Pancreas (tissue), 10 donors: Measurements from ENCODE around the gene GRM5. TPM values are rescaled to one million over a fixed set of nuclear protein-coding genes. Genes with fewer than 3 reads are reported as not detected.

Experiments used
- ATAC-seq, 4 donors: fragments of 200-7000 bp; cut with Tn5 transposase; one replicate each; pipeline versions ENCODE4 v1.8.0 to v1.9.1; 2020; ENCODE audit warnings: mild to moderate bottlenecking in 4 of 4, moderate library complexity in 4 of 4
- DNase-seq, 6 donors: peaks; one replicate each; pipeline ENCODE4 v3.0.0-alpha.2; 2020
- FAIRE-seq: peaks from 2 replicates; lab custom pipeline; 2012; peaks lifted over from hg19 to GRCh38; lab: Jason Lieb, UNC
- H3K27ac ChIP-seq, 4 donors: fragments of 200-600 bp; sonication (generic); 1 replicate in 3 of 4; 2 replicates in 1 of 4; pipeline versions ENCODE4 v1.5.0 to v1.8.0; 2020
- H3K27me3 ChIP-seq, 4 donors: fragments of 200-600 bp; one replicate each; pipeline ENCODE4 v1.8.0; 2021
- H3K36me3 ChIP-seq, 3 donors: fragments of 200-600 bp; sonication (generic) in 1 of 3; one replicate each; pipeline versions ENCODE4 v1.5.0 to v1.8.0; 2020 to 2021
- H3K4me1 ChIP-seq, 3 donors: fragments of 200-600 bp; one replicate each; pipeline ENCODE4 v1.8.0; 2021
- H3K4me3 ChIP-seq, 4 donors: fragments of 200-600 bp; sonication (generic) in 2 of 4; one replicate each; pipeline versions ENCODE4 v1.5.0 to v1.8.0; 2020 to 2021
- H3K9me3 ChIP-seq, 4 donors: fragments of 200-600 bp; one replicate each; pipeline ENCODE4 v1.8.0; 2021
- CTCF ChIP-seq, 4 donors: fragments of 200-600 bp; sonication (generic) in 3 of 4; IDR thresholded peaks; one replicate each; pipeline versions ENCODE4 v1.5.0 to v1.8.0; 2021; ENCODE audit warnings: antibody characterized with exemption in 4 of 4
- WGBS, 2 donors: extraction: QIAGEN DNeasy Blood & Tissue Kit; methylation state at CpG; one replicate each; pipeline ENCODE4 v1.1.7; 2013; 5-methylcytosine and 5-hydroxymethylcytosine counted together
- intact Hi-C, 3 donors: fragments of 100-400 bp; cut with DNase I; formaldehyde crosslinking; loops; one replicate each; pipeline versions ENCODE4 v1.11.1 to v1.14.2; 2022
- polyA plus RNA-seq, 2 donors: library from polyadenylated mRNA; stranded (reverse); fragments of 200-250 nt; gene quantifications; one replicate each; pipeline ENCODE4 v1.2.3, GENCODE V29; 2013
- total RNA-seq, 6 donors: library from RNA; stranded (reverse); fragmentation: NEBNext Ultra II Directional in 4 of 6; extraction: Animal tissue kit (Norgen Biotek cat#: 25700) in 4 of 6; gene quantifications; one replicate each; pipeline versions ENCODE4 v1.2.1 to v1.2.4, GENCODE V29; 2021 to 2023
- donor health status: healthy with polysubstance abuse.
- donor health status: DM: no; HTN: no; CAD: no; lungs with moderate emphysema.
- donor health status: DM: no; HTN: no; CAD: no.
- donor health status: control.
- donor health status: control.
- donor health status: Bipolar disorder and iron deficiency.
- donor health status: DM: yes; HTN: yes; CAD: no.
- donor health status: DM: no; HTN: no; CAD: no.
- donor health status: DM: no; HTN: no; CAD: no.
- donor health status: DM: yes; HTN: yes; CAD: no.

GRM5 gene
- total and polyA plus RNA-seq, 8 donors: 0.02 to 0.06 (median 0.06) TPM; not detected in 5

DNA sequence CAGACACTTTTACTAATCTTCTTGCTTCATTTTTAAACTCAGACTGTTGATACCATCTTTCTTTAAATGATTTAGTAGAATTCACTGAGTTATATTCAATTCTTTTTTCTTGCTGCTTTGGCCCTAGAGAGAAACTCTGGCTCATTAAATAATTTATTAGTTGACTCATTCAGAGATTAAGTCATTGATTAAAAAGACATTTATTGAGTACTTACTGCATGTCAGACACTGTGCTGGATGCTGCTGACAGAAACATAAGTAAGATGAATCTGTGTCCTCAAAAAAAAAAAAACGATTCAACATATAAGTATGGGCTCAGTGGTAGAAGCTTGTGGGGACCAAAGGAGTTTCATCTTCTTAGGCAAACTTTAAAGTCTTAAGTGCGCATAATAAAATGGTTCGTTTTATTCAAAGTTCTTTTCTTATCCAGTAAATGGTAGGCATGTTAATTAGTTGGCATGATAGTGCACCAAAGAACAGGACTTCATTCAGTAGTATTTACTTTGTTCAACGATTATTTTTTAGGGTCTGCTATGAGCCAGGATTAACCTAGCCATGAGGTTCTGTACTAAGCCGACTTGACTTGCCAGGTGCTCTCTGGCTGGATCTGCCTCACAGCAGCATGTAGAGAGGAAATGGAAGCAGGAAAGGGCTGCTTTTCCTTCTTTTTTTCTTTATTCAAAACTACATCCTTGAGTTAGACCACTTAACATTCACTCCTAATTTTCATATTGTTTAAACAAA, 447.3 kb downstream of the GRM5 start:
- Histone ChIP-seq H3K27me3 (no peaks in the 10 kb centered on the region), H3K4me3 (no peak overlapping the region), H3K4me1 (no peaks in the 10 kb centered on the region), H3K36me3 (no peaks in the 10 kb centered on the region), H3K9me3 (no peaks in the 10 kb centered on the region), H3K27ac (no peak overlapping the region)
- no peak for TF ChIP-seq CTCF (IDR thresholded peaks at IDR 0.05)
- ATAC-seq (no peak), FAIRE-seq (no peak), DNase-seq (no peak)
- intact Hi-C loops: no loop called here
- WGBS, 2 donors: 31 to 33% methylated on average over 5 of the region's 5 CpGs

DNA sequence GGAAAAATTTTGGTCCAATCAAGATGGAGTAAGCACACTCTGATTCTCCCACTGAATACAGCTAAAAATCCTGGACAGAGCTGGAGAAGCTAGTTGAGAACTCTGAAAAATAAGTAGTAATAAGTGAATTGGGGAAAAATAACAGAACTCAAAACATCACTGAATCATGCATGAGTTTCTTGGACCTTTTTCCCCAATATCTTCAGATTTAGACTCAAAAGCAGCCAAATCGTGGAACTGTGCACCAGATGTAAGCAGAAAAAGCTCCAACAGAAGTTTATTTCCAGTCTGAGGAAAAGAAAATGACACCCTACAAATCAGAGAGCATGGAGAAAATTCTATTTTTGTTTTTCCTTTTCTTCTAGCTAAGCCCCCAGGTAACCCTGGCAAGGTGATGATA, 448.6 kb downstream of the GRM5 start:
- Histone ChIP-seq H3K9me3 (no peaks in the 10 kb centered on the region), H3K4me3 (no peak overlapping the region), H3K36me3 (no peaks in the 10 kb centered on the region), H3K27ac (no peak overlapping the region), H3K4me1 (no peaks in the 10 kb centered on the region), H3K27me3 (no peaks in the 10 kb centered on the region)
- no peak for TF ChIP-seq CTCF (IDR thresholded peaks at IDR 0.05)
- ATAC-seq: no peak
- intact Hi-C loops: no loop called here
- FAIRE-seq: no peak
- 58 to 62% methylated on average over 1 of the region's 1 CpG for WGBS, 2 donors
- no peak for DNase-seq

DNA sequence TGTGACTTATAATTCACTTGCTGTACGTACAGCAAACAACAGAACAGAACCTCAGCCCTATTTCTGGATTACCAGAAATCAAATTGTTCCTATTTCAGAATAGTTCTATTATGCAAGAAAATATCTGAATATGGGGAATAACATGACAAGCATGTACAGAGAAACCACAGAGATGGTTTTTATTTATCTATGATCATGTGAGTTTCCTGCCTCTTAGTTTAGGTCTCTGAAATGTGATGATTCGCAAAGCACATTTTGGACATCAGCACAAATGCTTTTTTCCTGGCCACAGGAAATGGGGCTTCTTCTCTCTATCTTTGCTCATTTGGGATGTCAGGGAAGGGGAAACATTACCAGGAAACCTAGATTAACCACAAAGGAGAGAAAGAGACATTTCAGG, 461.5 kb downstream of the GRM5 start:
- WGBS, 2 donors: 85 to 88% methylated on average over 2 of the region's 2 CpGs
- Histone ChIP-seq H3K4me3 (no peak overlapping the region), H3K27ac (no peak overlapping the region)

GRCh38 chr11:88603091-88603867, 462.5 kb downstream of the GRM5 start:
- no peak for ATAC-seq
- DNase-seq: no peak
- no peaks in the 10 kb centered on the region for H3K9me3 ChIP-seq
- no peak overlapping the region for H3K27ac ChIP-seq
- no peaks in the 10 kb centered on the region for H3K4me1 ChIP-seq
- FAIRE-seq: no peak
- no peaks in the 10 kb centered on the region for H3K27me3 ChIP-seq
- H3K4me3 ChIP-seq: no peak overlapping the region
- intact Hi-C loops: no loop called here
- TF ChIP-seq CTCF (IDR thresholded peaks at IDR 0.05): no peak
- 74 to 75% methylated on average over 3 of the region's 3 CpGs for WGBS, 2 donors
- H3K36me3 ChIP-seq: no peaks in the 10 kb centered on the region

More for the DNA sequence above, 461.5 kb downstream of the GRM5 start:
- DNase-seq: no peak
- peak in 1 of 4 donors; percentile 31 for ATAC-seq
- intact Hi-C loops: no loop called here
- H3K27me3 ChIP-seq: no peaks in the 10 kb centered on the region
- H3K36me3 ChIP-seq: no peaks in the 10 kb centered on the region
- H3K4me1 ChIP-seq: no peaks in the 10 kb centered on the region
- no peaks in the 10 kb centered on the region for H3K9me3 ChIP-seq
- TF ChIP-seq CTCF (IDR thresholded peaks at IDR 0.05): no peak
- FAIRE-seq: no peak

DNA sequence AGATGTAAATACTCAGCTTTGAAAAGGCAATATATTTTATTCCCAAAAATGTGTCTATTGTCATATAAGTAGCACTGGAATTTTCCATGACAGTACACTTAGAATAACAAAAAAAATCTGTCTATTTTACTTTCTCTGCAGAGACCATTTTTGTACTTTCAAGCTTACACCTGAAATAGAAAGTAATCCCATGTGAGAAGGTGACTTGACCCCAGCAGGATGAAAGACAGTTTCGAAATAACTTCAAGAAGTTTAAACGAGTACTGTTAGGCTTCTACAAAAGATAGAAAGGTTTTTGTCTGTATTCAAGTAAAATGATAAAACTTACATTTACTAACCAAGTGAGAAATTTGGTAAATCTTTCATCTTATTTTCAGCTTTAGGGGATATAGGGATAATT, 468.4 kb downstream of the GRM5 start:
- Histone ChIP-seq H3K36me3 (no peaks in the 10 kb centered on the region), H3K4me3 (no peak overlapping the region), H3K27ac (no peak overlapping the region), H3K27me3 (no peaks in the 10 kb centered on the region), H3K9me3 (no peaks in the 10 kb centered on the region), H3K4me1 (no peaks in the 10 kb centered on the region)
- 44 to 55% methylated on average over 2 of the region's 2 CpGs for WGBS, 2 donors
- DNase-seq: no peak
- ATAC-seq: no peak
- no peak for FAIRE-seq
- no peak for TF ChIP-seq CTCF (IDR thresholded peaks at IDR 0.05)
- intact Hi-C loops: no loop called here
